Breast epithelium (tissue), 4 donors: ENCODE results near the gene GNE. TPM values are rescaled to one million over a fixed set of nuclear protein-coding genes. Genes with fewer than 3 reads are reported as not detected.
A peak's percentile ranks its signal among the peaks of the same experiment; 100 is the strongest.

ENCODE experiments used
- DNase-seq, 2 donors: peaks; one replicate each; pipeline ENCODE4 v3.0.0-alpha.2; 2019; ENCODE audit warnings: low spot score in 2 of 2
- H3K27ac ChIP-seq, 2 donors: fragments of 200-600 bp; sonication (generic) in 1 of 2; one replicate each; pipeline ENCODE4 v1.5.1; 2016 to 2019; ENCODE audit warnings: mild to moderate bottlenecking in 1 of 2
- H3K27me3 ChIP-seq, 2 donors: fragments of 200-600 bp; sonication (generic) in 1 of 2; one replicate each; pipeline versions ENCODE4 v1.5.1 to v1.6.0; 2017 to 2019; ENCODE audit warnings: control low read depth in 1 of 2, mild to moderate bottlenecking in 1 of 2
- H3K36me3 ChIP-seq: fragments of 200-600 bp; one replicate; pipeline ENCODE4 v1.5.1; 2019
- H3K4me1 ChIP-seq, 2 donors: fragments of 200-600 bp; sonication (generic); one replicate each; pipeline ENCODE4 v1.5.1; 2016 to 2019; ENCODE audit warnings: control low read depth in 1 of 2
- H3K4me3 ChIP-seq, 3 donors: fragments of 200-600 bp; sonication (generic); 1 replicate in 2 of 3; 2 replicates in 1 of 3; pipeline ENCODE4 v1.5.1; 2016 to 2019; ENCODE audit warnings: mild to moderate bottlenecking in 3 of 3, moderate library complexity in 2 of 3
- H3K9me3 ChIP-seq, 2 donors: fragments of 200-600 bp; sonication (generic) in 1 of 2; one replicate each; pipeline ENCODE4 v1.5.1; 2016 to 2019; ENCODE audit warnings: control low read depth in 1 of 2
- POLR2A ChIP-seq: fragments of 450-650 bp; IDR thresholded peaks from one replicate; pipeline ENCODE4 v1.6.1; 2016; ENCODE audit warnings: antibody characterized with exemption, mild to moderate bottlenecking, moderate library complexity
- POLR2AphosphoS5 ChIP-seq, 3 donors: sonication (generic); formaldehyde crosslinking; IDR thresholded peaks; one replicate each; pipeline ENCODE4 v1.6.1; 2017; ENCODE audit warnings: antibody characterized with exemption in 3 of 3
- intact Hi-C: fragments of 100-400 bp; cut with DNase I; formaldehyde crosslinking; loops from one replicate; pipeline ENCODE4 v1.15.1; 2023; ENCODE audit warnings: low total_unique reads
- total RNA-seq, 3 donors: library from RNA; depleted of rRNA; stranded (reverse); fragments of >200 nt; gene quantifications; one replicate each; pipeline ENCODE4 v1.1.0, GENCODE V29; 2016
- TF ChIP-seq, protein P1 (sequence below), 3 donors: fragments of 450-650 bp; IDR thresholded peaks; one replicate each; pipeline ENCODE4 v1.5.1; 2016 to 2017; ENCODE audit warnings: antibody characterized with exemption in 3 of 3, mild to moderate bottlenecking in 3 of 3, moderate library complexity in 3 of 3

The GNE gene
- total RNA-seq, 3 donors from 2014 or later, result 24.9 to 38.2 (median 35.1) TPM

DNA sequence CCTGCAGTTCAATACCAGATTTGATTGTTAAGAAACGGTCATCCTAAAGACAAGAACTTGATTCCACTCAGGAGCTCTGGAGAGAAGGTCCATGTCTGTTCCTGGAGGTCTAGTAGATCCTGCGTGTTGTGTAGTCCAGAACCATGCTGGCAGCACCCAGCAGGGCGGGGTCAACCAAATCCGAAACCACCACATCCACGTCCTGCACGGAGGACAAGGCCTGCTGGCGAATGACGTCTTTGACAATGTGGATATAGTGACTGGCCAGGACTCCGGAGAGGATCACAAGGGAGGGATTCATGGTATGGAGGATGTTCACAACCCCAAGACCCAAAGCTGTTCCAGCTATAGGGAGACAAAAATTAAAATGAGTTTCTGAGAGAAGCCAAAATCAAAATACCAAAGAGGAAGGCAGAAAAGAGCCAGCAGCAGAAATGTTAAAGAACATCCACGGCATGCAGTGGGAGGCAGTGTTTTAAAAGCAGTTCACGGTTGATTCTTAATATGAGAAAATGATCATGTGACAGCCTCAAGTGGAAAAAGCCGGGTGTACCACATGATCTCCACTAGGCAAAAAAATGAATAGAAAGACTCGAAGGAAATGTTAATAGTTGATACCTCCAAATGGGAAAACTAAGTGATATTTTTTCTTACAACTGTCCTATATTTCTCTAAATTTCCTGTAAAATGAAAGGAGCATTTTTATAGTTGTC is 40.8 kb downstream of the GNE start:
- Histone ChIP-seq H3K4me3 (no peak overlapping the region), H3K27me3 (no peaks in the 10 kb centered on the region), H3K27ac (peak overlapping the region in 1 of 2 donors; percentile 29), H3K4me1 (no peaks in the 10 kb centered on the region), H3K36me3 (peaks cover 2% of the 10 kb centered on the region), H3K9me3 (peaks cover under 1 to 2% of the 10 kb centered on the region in 2 donors)
- intact Hi-C loops, result no loop called here
- no peak for DNase-seq
- TF ChIP-seq POLR2AphosphoS5 (IDR thresholded peaks at IDR 0.05) (no peak), POLR2A (no peak)
- TF ChIP-seq, protein P1, sequence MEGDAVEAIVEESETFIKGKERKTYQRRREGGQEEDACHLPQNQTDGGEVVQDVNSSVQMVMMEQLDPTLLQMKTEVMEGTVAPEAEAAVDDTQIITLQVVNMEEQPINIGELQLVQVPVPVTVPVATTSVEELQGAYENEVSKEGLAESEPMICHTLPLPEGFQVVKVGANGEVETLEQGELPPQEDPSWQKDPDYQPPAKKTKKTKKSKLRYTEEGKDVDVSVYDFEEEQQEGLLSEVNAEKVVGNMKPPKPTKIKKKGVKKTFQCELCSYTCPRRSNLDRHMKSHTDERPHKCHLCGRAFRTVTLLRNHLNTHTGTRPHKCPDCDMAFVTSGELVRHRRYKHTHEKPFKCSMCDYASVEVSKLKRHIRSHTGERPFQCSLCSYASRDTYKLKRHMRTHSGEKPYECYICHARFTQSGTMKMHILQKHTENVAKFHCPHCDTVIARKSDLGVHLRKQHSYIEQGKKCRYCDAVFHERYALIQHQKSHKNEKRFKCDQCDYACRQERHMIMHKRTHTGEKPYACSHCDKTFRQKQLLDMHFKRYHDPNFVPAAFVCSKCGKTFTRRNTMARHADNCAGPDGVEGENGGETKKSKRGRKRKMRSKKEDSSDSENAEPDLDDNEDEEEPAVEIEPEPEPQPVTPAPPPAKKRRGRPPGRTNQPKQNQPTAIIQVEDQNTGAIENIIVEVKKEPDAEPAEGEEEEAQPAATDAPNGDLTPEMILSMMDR (IDR thresholded peaks at IDR 0.05), result no peak

DNA sequence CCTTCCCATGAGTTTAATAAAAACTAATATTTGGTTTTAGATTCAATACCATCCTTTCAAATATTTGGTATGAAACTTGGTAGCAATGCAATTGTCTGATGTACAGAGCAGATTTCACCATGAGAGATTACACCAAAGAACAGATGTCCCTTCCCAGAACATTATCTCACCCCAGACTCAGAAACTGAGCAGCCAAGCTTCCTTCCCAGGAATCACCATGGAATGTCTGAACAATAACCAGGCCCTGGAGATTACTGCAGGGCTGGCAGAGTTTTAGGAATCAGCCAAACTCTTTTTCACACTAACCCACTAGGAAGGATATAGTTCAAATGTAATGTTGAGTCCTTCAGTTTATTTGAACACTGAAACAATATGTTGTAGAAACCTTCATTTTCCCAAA is 43.7 kb downstream of the GNE start:
- no peaks in the 10 kb centered on the region for H3K36me3 ChIP-seq
- no peak for DNase-seq
- intact Hi-C loops, result no loop called here
- no peak overlapping the region for H3K4me3 ChIP-seq
- H3K27ac ChIP-seq, result peak overlapping the region in 1 of 2 donors; percentile 9
- TF ChIP-seq, protein P1 (IDR thresholded peaks at IDR 0.05), result no peak
- no peak for TF ChIP-seq POLR2A
- TF ChIP-seq POLR2AphosphoS5 (IDR thresholded peaks at IDR 0.05), result no peak
- no peaks in the 10 kb centered on the region for H3K9me3 ChIP-seq
- no peaks in the 10 kb centered on the region for H3K4me1 ChIP-seq
- no peaks in the 10 kb centered on the region for H3K27me3 ChIP-seq

DNA sequence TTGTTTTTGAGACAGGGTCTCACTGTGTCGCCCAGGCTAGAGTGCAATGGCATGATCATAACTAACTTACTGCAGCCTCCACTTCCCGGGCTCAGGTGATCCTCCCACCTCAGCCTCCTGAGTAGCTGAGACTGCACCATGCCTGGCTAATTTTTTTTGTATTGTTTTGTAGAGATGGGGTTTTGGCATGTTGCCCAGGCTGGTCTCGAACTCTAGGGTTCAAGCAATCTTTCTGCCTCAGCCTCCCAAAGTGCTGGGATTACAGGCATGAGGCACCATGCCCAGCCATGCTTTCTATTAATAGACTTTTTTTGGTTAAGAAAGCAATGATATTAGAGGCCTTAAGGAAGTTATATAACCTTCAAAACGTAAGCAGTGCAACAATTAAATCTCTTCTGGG is 44.3 kb downstream of the GNE start:
- TF ChIP-seq POLR2A, result no peak
- TF ChIP-seq, protein P1 (IDR thresholded peaks at IDR 0.05), result no peak
- TF ChIP-seq POLR2AphosphoS5 (IDR thresholded peaks at IDR 0.05), result no peak

DNA sequence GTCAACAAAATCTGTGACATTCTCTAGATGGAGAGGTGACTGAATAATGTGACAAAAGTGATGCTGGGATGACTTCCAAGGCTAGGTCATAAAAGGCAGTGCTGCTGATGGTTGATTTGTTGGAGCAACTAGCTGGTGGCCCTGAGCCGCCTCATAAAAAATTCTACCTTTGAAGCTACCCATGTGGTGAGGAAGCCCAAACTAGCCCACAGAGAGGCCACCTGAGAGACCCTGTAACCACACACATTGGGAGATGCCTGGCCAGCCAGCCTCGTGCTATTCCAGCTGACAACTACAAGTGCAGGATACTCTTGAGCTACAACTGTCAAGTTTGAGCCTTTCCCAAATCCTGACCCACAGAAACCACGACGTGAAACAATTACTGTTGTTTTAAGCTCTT is 44.9 kb downstream of the GNE start:
- Histone ChIP-seq H3K9me3 (no peaks in the 10 kb centered on the region), H3K27ac (no peak overlapping the region), H3K4me3 (no peak overlapping the region), H3K36me3 (no peaks in the 10 kb centered on the region), H3K4me1 (no peaks in the 10 kb centered on the region), H3K27me3 (no peaks in the 10 kb centered on the region)
- TF ChIP-seq POLR2A (no peak), POLR2AphosphoS5 (IDR thresholded peaks at IDR 0.05) (no peak)
- TF ChIP-seq, protein P1 (IDR thresholded peaks at IDR 0.05), result no peak
- no peak for DNase-seq
- intact Hi-C loops, result no loop called here

More for the DNA sequence above, 44.3 kb downstream of the GNE start:
- H3K27ac ChIP-seq, result no peak overlapping the region
- no peaks in the 10 kb centered on the region for H3K27me3 ChIP-seq
- no peak for DNase-seq
- no peaks in the 10 kb centered on the region for H3K36me3 ChIP-seq
- no peaks in the 10 kb centered on the region for H3K4me1 ChIP-seq
- H3K9me3 ChIP-seq, result no peaks in the 10 kb centered on the region
- no peak overlapping the region for H3K4me3 ChIP-seq
- intact Hi-C loops, result no loop called here

DNA sequence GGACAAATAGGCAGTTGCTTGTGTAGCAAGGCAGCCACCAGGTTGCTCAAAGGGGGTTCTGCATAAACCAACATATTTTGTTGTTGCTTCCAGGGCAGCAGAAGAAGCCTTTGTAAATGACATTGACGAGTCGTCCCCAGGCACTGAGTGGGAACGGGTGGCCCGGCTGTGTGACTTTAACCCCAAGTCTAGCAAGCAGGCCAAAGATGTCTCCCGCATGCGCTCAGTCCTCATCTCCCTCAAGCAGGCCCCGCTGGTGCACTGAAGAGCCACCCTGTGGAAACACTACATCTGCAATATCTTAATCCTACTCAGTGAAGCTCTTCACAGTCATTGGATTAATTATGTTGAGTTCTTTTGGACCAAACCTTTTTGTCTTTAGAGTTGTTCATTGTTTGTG is 46.7 kb downstream of the GNE start:
- no peak for DNase-seq
- Histone ChIP-seq H3K4me1 (no peaks in the 10 kb centered on the region), H3K36me3 (no peaks in the 10 kb centered on the region), H3K9me3 (no peaks in the 10 kb centered on the region), H3K27me3 (no peaks in the 10 kb centered on the region), H3K4me3 (no peak overlapping the region), H3K27ac (peak overlapping the region in 1 of 2 donors; percentile 36)
- TF ChIP-seq POLR2A, result no peak
- no peak for TF ChIP-seq POLR2AphosphoS5 (IDR thresholded peaks at IDR 0.05)
- TF ChIP-seq, protein P1 (IDR thresholded peaks at IDR 0.05), result no peak
- intact Hi-C loops, result no loop called here
